ENCODE measurements around the gene PDE6D. TPM values are rescaled to one million over a fixed set of nuclear protein-coding genes. Genes with fewer than 3 reads are reported as not detected.
A peak's percentile ranks its signal among the peaks of the same experiment; 100 is the strongest.

PDE6D gene
- total and polyA plus RNA-seq, 2 experiments from 2014 or later: 35.2 to 55.6 TPM

DNA sequence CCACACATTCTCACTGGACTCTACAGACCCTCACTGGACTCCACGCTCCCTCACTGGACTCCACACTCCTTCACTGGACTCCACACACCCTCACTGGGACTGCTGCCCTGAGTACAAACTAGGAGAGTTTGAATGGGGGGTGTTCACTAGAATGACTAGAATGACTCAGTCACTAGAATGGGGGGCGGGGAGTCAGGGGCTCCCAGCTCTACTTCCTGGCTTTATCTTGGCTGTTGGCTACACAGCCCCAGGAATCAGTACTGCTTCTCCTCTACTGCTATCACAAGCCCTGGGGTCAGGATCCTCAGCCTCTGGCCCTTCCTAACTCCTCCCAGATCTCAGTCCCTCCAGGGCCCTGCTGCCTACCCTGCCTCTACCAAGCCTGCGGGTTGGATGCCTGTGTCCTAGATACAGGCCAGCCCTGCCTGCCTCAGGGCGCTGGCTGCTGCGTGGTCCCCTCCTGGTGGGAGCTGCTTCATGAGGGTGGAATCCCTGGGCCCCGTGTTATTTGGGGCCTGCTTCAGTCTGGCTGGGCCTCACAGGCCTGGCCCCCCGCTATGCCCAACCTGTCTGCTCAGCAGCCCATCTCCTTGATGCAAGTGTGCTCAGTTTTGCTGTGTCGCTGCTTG, 65.0 kb downstream of the PDE6D start:
- Histone ChIP-seq H3F3A (replicated peaks; ENCODE audit: low read depth) (peaks cover 35% of the 10 kb centered on the region), H3K79me2 (replicated peaks; ENCODE audit: insufficient read depth) (peaks cover 23% of the 10 kb centered on the region), H3K4me2 (no peak overlapping the region), H3K27me3 (ENCODE audit: insufficient read depth) (no peaks in the 10 kb centered on the region), H3K9me2 (ENCODE audit: insufficient read depth) (no peaks in the 10 kb centered on the region), H3K27ac (ENCODE audit: low read depth) (peak overlapping the region; percentile 78), H4K20me1 (replicated peaks; ENCODE audit: insufficient read depth) (peaks cover 14% of the 10 kb centered on the region), H3K4me3 (no peak overlapping the region), H2AFZ (no peak overlapping the region), H3K36me3 (ENCODE audit: insufficient read depth) (peaks cover 18% of the 10 kb centered on the region), H3K4me1 (ENCODE audit: insufficient read depth) (peaks cover 31% of the 10 kb centered on the region)
- TF ChIP-seq POLR2AphosphoS5 (IDR thresholded peaks at IDR 0.05; ENCODE audit: low read depth) (no peak), EZH2 (IDR thresholded peaks at IDR 0.05; ENCODE audit: low read depth, unreplicated experiment) (no peak), CREB1 (CRISPR knock-in tag; IDR thresholded peaks at IDR 0.05; ENCODE audit: low read depth) (no peak), ZNF114 (CRISPR knock-in tag; IDR thresholded peaks at IDR 0.05) (no peak), JUNB (IDR thresholded peaks at IDR 0.05; ENCODE audit: unreplicated experiment) (no peak)
- Mint-ChIP-seq H3K4me3 (peak overlapping the region; percentile 7; the same call in 1 of the 3 replicates), H3K27ac (peak overlapping the region; percentile 81), H3K9me3 (peaks cover 14% of the 10 kb centered on the region), H3K27me3 (ENCODE audit: insufficient read depth, low read depth, poor library complexity) (peaks cover 45% of the 10 kb centered on the region), H3K4me1 (peaks cover 42% of the 10 kb centered on the region), H3K36me3 (ENCODE audit: low read depth) (peaks cover 38% of the 10 kb centered on the region)
- no peak for DNase-seq (ENCODE audit: low spot score)
- ATAC-seq: no peak; the same call in 2 of the 3 replicates

DNA sequence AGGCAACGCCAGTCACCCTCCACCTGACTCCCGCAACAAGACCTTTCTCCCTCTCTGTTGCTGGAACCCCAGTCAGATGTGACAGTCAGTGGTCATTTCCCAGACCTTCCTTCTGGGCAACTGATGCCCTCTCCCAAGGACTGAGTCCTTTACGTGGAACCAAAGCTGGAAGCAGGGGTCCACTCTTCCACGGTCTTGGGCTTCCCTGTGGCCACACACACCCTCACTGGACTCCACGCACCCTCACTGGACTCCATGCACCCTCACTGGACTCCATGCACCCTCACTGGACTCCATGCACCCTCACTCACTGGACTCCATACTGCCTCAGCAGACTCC, 65.6 kb downstream of the PDE6D start:
- Histone ChIP-seq H4K20me1 (replicated peaks; ENCODE audit: insufficient read depth) (peaks cover 17% of the 10 kb centered on the region), H3K36me3 (ENCODE audit: insufficient read depth) (peaks cover 24% of the 10 kb centered on the region), H3F3A (replicated peaks; ENCODE audit: low read depth) (peaks cover 41% of the 10 kb centered on the region), H3K4me1 (ENCODE audit: insufficient read depth) (peaks cover 31% of the 10 kb centered on the region), H3K9me2 (ENCODE audit: insufficient read depth) (no peaks in the 10 kb centered on the region), H3K4me2 (no peak overlapping the region), H3K27me3 (ENCODE audit: insufficient read depth) (no peaks in the 10 kb centered on the region), H3K79me2 (replicated peaks; ENCODE audit: insufficient read depth) (peaks cover 29% of the 10 kb centered on the region), H2AFZ (no peak overlapping the region), H3K27ac (ENCODE audit: low read depth) (0 out of 2 replicates have a peak overlapping the region, but pooled peaks have one; percentile 78), H3K4me3 (no peak overlapping the region)
- ATAC-seq (no peak), DNase-seq (ENCODE audit: low spot score) (no peak)
- peaks cover 43% of the 10 kb centered on the region for H3K4me1 Mint-ChIP-seq
- peaks cover 18% of the 10 kb centered on the region for H3K9me3 Mint-ChIP-seq
- peak overlapping the region; percentile 7; the same call in 1 of the 3 replicates for H3K4me3 Mint-ChIP-seq
- peaks cover 50% of the 10 kb centered on the region for H3K27me3 Mint-ChIP-seq (ENCODE audit: insufficient read depth, low read depth, poor library complexity)
- H3K36me3 Mint-ChIP-seq (ENCODE audit: low read depth): peaks cover 43% of the 10 kb centered on the region
- H3K27ac Mint-ChIP-seq: peak overlapping the region; percentile 81
- TF ChIP-seq EZH2phosphoT487 (IDR thresholded peaks at IDR 0.05; ENCODE audit: unreplicated experiment) (no peak), CREB1 (CRISPR knock-in tag; IDR thresholded peaks at IDR 0.05; ENCODE audit: low read depth) (no peak), NANOG (IDR thresholded peaks at IDR 0.05; ENCODE audit: borderline replicate concordance) (no peak), EZH2 (IDR thresholded peaks at IDR 0.05; ENCODE audit: low read depth, unreplicated experiment) (no peak), ZNF331 (CRISPR knock-in tag; IDR thresholded peaks at IDR 0.05; ENCODE audit: low read depth) (no peak), ZNF114 (CRISPR knock-in tag; IDR thresholded peaks at IDR 0.05) (no peak)
- TF ChIP-seq, protein P1, sequence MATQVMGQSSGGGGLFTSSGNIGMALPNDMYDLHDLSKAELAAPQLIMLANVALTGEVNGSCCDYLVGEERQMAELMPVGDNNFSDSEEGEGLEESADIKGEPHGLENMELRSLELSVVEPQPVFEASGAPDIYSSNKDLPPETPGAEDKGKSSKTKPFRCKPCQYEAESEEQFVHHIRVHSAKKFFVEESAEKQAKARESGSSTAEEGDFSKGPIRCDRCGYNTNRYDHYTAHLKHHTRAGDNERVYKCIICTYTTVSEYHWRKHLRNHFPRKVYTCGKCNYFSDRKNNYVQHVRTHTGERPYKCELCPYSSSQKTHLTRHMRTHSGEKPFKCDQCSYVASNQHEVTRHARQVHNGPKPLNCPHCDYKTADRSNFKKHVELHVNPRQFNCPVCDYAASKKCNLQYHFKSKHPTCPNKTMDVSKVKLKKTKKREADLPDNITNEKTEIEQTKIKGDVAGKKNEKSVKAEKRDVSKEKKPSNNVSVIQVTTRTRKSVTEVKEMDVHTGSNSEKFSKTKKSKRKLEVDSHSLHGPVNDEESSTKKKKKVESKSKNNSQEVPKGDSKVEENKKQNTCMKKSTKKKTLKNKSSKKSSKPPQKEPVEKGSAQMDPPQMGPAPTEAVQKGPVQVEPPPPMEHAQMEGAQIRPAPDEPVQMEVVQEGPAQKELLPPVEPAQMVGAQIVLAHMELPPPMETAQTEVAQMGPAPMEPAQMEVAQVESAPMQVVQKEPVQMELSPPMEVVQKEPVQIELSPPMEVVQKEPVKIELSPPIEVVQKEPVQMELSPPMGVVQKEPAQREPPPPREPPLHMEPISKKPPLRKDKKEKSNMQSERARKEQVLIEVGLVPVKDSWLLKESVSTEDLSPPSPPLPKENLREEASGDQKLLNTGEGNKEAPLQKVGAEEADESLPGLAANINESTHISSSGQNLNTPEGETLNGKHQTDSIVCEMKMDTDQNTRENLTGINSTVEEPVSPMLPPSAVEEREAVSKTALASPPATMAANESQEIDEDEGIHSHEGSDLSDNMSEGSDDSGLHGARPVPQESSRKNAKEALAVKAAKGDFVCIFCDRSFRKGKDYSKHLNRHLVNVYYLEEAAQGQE (IDR thresholded peaks at IDR 0.05; ENCODE audit: unreplicated experiment): no peak
- TF ChIP-seq, protein P2, sequence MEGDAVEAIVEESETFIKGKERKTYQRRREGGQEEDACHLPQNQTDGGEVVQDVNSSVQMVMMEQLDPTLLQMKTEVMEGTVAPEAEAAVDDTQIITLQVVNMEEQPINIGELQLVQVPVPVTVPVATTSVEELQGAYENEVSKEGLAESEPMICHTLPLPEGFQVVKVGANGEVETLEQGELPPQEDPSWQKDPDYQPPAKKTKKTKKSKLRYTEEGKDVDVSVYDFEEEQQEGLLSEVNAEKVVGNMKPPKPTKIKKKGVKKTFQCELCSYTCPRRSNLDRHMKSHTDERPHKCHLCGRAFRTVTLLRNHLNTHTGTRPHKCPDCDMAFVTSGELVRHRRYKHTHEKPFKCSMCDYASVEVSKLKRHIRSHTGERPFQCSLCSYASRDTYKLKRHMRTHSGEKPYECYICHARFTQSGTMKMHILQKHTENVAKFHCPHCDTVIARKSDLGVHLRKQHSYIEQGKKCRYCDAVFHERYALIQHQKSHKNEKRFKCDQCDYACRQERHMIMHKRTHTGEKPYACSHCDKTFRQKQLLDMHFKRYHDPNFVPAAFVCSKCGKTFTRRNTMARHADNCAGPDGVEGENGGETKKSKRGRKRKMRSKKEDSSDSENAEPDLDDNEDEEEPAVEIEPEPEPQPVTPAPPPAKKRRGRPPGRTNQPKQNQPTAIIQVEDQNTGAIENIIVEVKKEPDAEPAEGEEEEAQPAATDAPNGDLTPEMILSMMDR (conservative IDR thresholded peaks at IDR 0.05; ENCODE audit: low read depth in 2 of 2): no peak

Data from GM23338 (cell line).